T-helper 22 cell (primary cell): ENCODE results near the gene HRH1.
A peak's percentile ranks its signal among the peaks of the same experiment; 100 is the strongest.
"Not testable (repeated sequence)": the region's sequence is repeated elsewhere in the genome, so short reads cannot be mapped to it uniquely, and the experiment has no call there.

Source experiments
- DNase-seq: peaks from one replicate; pipeline ENCODE4 v3.0.0-alpha.2; 2020; ENCODE audit warnings: low read depth

The HRH1 gene

DNA sequence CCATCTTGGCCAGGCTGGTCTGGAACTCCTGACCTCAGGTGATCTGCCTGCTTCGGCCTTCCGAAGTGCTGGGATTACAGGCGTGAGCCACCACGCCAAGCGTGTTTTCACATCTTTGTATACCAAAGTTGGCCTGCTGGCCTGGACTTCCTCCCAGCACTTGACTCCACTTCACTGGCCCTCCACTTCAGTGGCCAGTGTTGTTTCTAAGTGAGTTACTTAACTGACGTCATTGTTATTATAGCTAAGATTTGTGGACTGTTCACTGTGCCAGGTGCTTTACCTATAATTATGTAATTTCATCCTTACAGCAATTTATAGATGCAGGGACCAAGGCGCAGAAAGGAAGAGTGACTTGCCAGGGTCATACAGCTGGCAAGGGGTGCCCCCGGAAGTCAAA lies 52.0 kb downstream of the HRH1 start:
- no peak for DNase-seq

DNA sequence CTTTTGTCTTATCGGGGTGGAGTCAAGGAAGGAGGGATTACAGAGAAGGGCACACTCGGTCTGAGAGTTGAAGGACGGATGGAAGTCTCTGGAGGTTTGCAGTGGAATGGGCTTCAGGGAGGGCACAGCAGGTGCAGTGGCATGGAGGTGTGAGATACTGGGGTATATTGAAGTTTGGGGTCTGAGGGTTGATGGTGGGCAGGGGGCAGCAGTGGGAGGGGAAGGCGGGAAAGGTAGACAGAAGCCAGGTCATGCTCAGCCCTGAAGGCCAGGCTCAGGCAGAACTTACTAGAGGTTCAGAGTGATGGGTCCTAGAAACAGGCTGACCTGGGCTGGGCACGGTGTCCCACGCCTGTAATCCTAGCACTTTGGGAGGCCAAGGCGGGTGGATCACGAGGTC lies 52.7 kb downstream of the HRH1 start:
- no peak for DNase-seq

DNA sequence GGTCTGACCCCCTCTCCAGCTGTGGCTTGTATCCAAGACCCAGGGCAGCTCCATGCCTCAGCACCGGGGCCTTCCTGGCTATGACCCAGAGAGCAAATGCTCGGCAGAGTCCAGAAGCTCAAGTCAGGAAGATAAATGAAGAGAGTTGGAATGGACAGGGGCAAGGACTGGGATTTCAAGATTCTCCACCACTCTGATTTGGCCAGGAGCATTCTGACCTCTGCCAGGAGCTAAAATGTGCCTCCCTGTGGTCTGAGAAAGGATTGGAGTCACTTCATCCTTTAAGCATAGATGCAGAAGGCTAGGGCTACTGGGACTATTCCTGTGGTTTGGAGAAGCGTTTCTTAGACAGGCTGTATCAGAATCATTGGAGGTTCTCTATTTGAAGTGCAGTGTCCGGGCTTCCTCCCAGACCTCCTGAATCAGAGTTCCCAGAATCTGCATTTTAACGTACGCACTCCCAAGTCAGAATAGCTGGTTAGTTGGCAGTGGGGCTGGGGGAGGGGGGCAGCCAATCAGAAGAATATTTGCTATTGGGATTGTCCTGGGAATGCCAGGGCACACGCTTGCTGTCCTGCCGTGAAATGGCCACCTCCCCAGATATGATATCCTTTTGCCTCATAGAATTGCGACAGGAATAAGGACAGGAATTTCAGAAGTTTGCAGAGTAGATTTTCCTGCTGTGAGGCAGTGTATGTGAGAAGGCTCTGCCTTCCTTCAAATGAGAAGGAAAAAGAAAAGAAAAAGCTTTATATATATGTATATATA lies 57.4 kb downstream of the HRH1 start:
- DNase-seq, result no peak

GRCh38 chr3:11212299-11212608 lies 58.0 kb downstream of the HRH1 start:
- DNase-seq, result no peak

GRCh38 chr3:11212784-11213183 lies 58.5 kb downstream of the HRH1 start:
- DNase-seq, result no peak

DNA sequence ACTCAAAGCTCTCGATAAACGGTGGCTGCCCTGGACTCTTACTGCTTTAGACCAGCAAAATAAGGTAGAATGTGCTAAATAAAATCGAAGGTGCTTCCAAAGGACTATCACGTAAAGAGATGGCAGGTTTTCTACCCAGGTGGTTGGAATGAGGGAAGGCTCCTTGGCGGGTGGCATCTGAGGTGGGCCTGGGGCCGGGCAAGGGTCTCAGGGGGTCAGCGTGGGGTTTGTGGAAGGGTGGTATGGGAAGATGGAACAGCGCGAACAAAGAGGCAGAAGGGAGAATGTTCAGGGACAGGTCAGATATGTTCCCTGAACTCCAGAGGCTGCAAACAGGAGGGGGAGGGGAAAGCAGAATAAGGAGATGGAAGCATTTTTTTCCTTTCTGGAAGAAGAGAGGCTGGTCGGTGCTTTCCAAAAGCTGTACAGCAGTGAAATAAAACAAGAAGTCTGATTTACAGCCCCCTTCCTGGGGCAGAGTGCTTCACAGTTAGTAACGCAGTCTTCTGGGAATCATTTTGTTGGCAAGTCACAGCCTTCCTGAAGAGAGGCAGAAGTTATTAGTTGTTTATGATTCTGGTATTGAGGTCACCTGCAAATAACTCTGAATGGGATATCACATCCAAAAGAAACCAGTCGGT lies 59.6 kb downstream of the HRH1 start:
- DNase-seq, result no peak

GRCh38 chr3:11214451-11214978 lies 60.2 kb downstream of the HRH1 start:
- DNase-seq, result no peak

- DNase-seq, result not testable (repeated sequence)
Observed at GRCh38 chr3:11217370-11217769, 63.1 kb downstream of the HRH1 start.

DNA sequence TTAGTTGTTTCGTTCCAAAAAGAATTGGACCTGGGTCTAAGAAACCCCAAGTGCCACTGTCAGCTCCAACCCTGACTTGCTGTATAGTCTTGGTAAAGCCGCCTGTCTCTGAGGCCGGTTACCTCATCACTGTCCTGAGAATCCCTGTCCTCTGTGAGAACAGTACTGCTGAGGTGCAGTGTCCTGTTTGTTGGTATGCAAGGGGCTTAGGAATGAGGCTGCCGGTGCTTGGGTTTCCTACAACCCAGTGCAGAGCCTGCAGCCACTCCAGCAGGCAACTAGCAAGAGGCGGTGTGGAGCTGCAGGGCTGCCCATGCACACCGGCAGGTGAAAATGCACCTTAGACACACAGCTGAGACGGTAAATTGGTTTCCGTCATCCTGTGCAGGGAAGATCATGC lies 65.9 kb downstream of the HRH1 start:
- DNase-seq, result no peak

- DNase-seq, result no peak
Observed at GRCh38 chr3:11221818-11222415, 67.6 kb downstream of the HRH1 start.

DNA sequence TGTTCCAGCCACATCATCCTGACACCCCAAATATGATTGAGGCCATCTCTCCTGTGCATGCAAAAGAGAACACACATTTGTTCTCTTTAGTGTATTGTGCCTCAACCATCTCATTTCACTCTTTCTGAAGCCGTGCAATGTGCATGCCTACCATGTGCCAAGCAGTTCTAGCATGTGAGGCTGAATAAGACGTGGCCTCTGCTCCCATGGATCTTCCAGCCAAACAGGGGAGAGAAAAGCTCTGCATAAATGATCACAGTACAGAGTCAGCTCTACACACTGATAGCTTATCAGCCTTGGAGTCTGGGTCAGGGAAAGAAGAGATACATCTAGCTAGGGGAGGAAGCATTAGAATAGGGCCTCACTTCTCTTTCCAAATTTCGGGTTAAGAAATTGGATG lies 69.7 kb downstream of the HRH1 start:
- no peak for DNase-seq

GRCh38 chr3:11224870-11225229 lies 70.6 kb downstream of the HRH1 start:
- no peak for DNase-seq

- DNase-seq, result no peak
Observed at GRCh38 chr3:11226042-11226370, 71.7 kb downstream of the HRH1 start.

GRCh38 chr3:11228041-11228440 lies 73.7 kb downstream of the HRH1 start:
- no peak for DNase-seq

DNA sequence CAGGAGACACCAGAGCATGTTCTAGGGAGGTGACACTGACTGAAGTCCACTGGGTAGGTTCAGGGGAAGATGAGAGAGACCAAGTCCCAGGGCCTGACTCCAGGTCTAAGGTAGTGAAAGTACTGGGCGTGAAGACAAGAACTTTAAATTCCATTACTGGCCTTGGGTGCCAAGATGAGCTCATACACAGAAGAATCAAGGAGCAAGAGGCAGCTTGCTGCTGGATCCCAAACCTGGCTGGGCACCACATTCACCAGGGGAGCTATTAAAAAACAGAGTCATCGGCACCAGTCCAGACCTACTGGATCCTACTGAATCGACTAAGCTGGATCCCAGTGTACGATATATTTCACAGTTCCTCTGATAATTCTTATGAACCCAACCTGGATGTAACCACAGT lies 75.8 kb downstream of the HRH1 start:
- no peak for DNase-seq

DNA sequence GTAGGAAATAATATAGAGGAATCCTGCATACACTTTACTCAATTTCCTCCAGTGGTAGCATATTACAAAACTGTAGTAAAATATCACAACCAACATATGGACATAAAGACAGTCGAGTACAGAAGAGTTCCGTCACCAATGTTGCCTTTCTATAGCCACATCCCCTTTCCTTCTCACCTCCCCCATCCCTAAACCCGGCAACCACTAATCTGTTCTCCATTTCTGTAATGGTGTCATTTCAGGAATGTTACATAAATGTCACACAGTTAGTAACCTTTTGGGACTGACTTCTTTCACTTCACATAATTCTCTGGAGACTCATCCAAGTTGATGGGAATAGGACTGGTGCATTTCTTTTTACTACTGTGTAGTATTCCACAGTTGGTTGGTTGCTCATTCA lies 76.5 kb downstream of the HRH1 start:
- no peak for DNase-seq

GRCh38 chr3:11235385-11235784 lies 81.1 kb downstream of the HRH1 start:
- DNase-seq, result no peak

GRCh38 chr3:11236588-11237461 lies 82.5 kb downstream of the HRH1 start:
- peak; percentile 46 for DNase-seq

- DNase-seq, result no peak
Observed at GRCh38 chr3:11238060-11238459, 83.8 kb downstream of the HRH1 start.

- no peak for DNase-seq
Observed at GRCh38 chr3:11238880-11239279, 84.6 kb downstream of the HRH1 start.

DNA sequence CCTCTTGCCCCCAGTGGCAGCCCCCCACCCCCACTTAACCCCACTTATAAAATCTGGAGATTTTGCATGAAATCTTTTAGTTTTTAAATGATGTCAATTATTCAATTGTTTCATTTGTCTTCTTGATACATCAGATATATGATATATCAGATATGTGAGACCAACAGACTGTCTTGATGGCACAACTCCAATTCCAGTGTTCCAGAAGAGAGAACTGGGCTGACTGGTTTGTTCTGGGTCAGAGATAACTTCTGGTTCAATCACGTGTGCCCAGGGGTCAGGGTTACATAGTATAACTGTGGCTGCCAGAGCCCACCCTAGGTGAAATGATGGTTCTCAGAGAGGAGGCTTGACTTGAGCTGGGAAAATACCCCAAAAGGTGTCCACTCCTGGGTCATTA lies 85.5 kb downstream of the HRH1 start:
- DNase-seq, result no peak

DNA sequence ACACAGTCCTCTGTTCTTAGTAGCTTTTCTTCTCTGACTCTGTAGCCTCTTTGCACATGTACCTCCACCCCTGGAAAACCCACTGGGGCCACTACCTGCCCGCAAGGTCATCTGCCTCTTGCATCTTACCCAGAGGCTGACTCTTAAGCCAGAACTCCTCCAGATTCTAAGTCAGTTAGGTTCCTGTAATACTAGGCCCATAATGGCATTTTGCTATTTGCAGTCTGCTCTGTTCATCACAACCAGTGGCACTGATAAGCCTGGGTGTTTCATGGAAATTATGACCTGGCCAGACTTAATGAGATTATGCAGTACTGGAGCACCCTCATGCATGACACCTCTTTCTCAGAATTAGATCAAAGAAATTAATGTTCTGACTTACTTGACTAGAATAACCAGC lies 86.2 kb downstream of the HRH1 start:
- DNase-seq, result no peak
